RPMI7951 (cell line): ENCODE results near the gene RHOF. TPM values are rescaled to one million over a fixed set of nuclear protein-coding genes. Genes with fewer than 3 reads are reported as not detected.
A peak's percentile ranks its signal among the peaks of the same experiment; 100 is the strongest.
"Not testable (repeated sequence)": the region's sequence is repeated elsewhere in the genome, so short reads cannot be mapped to it uniquely, and the experiment has no call there.

Source experiments
- DNase-seq: peaks from one replicate; pipeline ENCODE4 v3.0.0-alpha.2; 2012; ENCODE audit warnings: low read depth
- total RNA-seq: library from RNA; depleted of rRNA; stranded (reverse); fragments of >200 nt; shearing (Covaris generic); gene quantifications from 2 replicates; pipeline ENCODE4 v1.2.3, GENCODE V29; 2014; rRNA removed

Gene RHOF
- total RNA-seq, 1 experiment from 2014 or later, result 1.1 TPM

- peak; percentile 21 for DNase-seq
These were observed 44.8 kb downstream of the RHOF start for GRCh38 chr12:121748571-121749265.

DNA sequence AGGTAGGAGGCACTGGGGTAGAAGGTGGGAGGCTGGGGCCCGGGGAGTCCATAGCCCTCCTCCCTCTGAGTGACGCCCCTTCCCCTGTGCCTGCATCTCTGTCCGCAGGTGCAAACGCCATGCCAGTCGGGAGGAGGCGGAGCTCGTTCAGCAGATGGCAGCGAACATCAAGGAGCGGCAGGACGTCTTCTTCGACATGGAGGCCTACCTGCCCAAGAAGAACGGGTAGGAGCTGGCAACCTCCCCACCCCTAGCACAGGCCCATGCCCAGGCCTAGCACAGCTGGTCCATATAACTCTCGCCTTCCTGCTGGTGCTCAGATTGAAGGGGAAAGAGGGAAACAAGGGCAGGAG is 45.3 kb downstream of the RHOF start:
- DNase-seq, result no peak

GRCh38 chr12:121745545-121745944 is 47.9 kb downstream of the RHOF start:
- not testable (repeated sequence) for DNase-seq

DNA sequence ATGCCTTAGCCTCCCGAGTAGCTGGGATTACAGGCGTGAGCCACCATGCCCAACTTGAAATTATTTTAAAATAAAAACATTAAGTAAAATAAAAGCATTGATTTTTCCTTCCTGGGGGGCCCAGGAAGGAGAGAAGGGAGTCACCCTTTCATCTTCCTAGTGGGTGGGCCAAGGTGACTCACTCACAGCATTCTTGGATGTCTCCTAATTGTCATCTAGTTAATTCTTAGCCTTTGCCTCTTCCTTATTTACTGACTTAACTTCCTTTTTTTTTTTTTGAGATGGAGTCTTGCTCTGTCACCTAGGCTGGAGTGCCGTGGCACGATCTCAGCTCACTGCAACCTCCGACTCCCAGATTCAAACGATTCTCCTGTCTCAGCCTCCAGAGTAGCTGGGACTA is 51.7 kb downstream of the RHOF start:
- DNase-seq, result no peak

GRCh38 chr12:121740847-121741246 is 52.6 kb downstream of the RHOF start:
- no peak for DNase-seq

DNA sequence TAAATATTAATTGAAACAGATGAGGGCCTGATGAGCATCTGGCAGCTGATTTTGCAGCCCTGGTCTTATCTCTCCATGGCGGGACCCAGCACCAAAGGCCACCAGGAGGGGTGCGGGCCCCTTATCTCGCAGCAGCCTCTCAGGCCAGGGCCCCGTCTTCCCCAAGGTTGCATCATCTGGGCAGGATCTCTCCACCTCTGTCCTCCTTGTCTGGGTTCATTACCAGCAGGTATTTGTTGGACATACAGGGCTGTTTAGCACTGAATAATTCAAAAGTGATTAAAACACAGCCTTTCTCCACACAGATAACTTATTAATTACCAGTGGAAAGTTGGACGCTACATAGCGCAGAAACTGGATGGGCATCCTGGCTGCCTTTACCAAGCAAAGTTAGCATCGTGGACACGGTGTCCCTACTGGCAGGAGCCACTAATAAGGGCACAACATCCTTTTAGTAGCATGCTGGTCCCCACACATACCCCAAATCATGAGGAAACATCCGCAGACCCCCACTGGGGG is 55.1 kb downstream of the RHOF start:
- DNase-seq, result no peak

DNA sequence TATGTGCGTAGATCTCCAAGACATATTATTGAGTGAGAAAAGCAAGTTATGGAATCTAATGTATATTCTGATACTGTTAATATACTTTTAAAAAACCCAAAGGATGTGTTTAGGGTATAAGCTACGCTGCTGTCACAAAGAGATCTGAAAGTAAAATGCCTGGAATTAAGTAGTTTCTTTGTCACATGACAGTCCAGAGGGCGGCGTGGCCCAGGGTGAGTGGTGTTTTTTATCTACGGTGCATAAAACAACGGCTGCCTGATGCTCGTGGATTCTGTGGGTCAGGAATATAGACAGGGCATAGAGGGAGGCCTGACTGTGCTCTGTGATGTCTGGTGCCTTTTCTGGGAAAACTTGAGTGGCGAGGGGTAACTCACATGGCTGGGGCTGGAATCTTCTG is 59.6 kb downstream of the RHOF start:
- DNase-seq, result no peak

DNA sequence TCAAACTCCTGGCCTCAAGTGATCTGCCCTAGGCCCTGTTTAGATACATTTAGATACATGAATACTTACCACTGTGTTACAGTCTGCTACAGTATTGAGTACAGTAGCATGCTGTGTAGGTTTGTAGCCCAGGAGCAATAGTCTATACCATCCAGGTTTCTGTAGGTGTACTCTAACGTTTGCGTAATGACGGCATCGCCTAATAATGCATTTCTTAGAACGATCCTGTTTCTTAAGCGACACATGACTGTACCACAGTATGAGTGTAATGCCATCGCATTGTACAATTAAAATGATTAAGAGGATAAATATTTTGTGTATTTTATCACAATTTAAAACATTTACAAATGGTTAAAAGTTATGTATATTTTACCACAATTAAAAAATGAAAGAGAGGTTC is 62.0 kb downstream of the RHOF start:
- DNase-seq, result no peak

GRCh38 chr12:121729021-121729420 is 64.5 kb downstream of the RHOF start:
- no peak for DNase-seq

Other genes with a start within 250 kb of the RHOF start
- gene KDM2B, start 212.7 kb downstream of the RHOF start, total RNA-seq, result 11.5 and 20.1 TPM in 2 replicates
- 13.6 and 14.5 TPM in 2 replicates for gene ORAI1, start 167.2 kb downstream of the RHOF start, total RNA-seq
- 0.10 TPM in 1 of 2 replicates, not detected in the other for gene MORN3, start 124.0 kb downstream of the RHOF start, total RNA-seq
- gene TMEM120B, start 80.9 kb downstream of the RHOF start, total RNA-seq, result 2.9 and 3.4 TPM in 2 replicates
- gene SETD1B, start 10.3 kb upstream of the RHOF start, total RNA-seq, result 0.96 and 1.1 TPM in 2 replicates
- not detected in 2 replicates for gene HPD, start 65.2 kb upstream of the RHOF start, total RNA-seq
- gene PSMD9, start 95.1 kb upstream of the RHOF start, total RNA-seq, result 40.4 and 54.3 TPM in 2 replicates
- 1.5 and 2.0 TPM in 2 replicates for gene CFAP251, start 124.9 kb upstream of the RHOF start, total RNA-seq
- gene BCL7A, start 228.2 kb upstream of the RHOF start, total RNA-seq, result 0.72 and 1.1 TPM in 2 replicates